ENCODE measurements around the gene CAMTA1. TPM values are rescaled to one million over a fixed set of nuclear protein-coding genes. Genes with fewer than 3 reads are reported as not detected.

Gene CAMTA1
- total RNA-seq, 1 experiment from 2014 or later = 82.2 TPM

DNA sequence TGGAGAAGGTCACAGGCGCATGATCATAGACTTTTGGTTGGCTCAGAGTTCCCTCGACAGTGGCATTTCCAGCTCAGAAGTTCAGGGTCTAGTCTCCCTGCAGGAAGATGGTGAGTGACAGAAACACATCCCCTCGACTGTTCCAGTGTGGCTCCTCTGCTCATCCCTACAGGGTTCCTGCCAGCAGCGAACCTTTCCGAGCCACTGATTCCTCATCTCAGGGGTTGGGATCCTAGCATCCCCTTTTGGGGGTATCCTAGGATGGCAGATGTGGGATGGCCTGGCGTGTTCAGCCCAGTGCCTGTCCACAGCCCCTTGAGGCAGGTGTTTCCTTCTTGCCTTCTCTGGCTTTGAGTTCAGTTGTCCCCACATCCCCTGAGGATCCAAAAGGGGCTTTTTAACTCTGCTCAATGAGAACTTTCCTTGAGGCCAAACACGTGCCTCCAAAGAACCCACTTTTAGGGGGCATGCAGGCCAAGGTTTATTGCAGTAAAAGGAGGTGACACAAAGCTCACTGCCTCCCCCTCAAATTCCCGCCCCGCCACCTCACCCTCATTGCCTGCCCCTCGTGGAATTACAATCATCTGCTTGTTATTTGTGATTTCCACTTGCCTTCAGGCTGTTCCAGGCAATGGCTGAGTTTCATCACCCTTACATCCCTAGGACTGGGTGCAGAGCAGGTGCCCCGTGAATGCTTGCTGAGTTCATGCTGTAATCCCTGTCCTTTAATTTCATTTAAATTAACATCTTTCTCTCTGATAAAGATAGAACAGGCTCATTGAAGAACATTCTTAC lies 440.7 kb downstream of the CAMTA1 start:
- H3K36me3 ChIP-seq (ENCODE audit: control insufficient read depth, insufficient read depth, low read length) = no peaks in the 10 kb centered on the region
- no peaks in the 10 kb centered on the region for H3K27me3 ChIP-seq (ENCODE audit: control insufficient read depth, insufficient read depth, low read length)
- H3K27ac ChIP-seq (ENCODE audit: low read length) = no peak overlapping the region
- TF ChIP-seq, protein P1, sequence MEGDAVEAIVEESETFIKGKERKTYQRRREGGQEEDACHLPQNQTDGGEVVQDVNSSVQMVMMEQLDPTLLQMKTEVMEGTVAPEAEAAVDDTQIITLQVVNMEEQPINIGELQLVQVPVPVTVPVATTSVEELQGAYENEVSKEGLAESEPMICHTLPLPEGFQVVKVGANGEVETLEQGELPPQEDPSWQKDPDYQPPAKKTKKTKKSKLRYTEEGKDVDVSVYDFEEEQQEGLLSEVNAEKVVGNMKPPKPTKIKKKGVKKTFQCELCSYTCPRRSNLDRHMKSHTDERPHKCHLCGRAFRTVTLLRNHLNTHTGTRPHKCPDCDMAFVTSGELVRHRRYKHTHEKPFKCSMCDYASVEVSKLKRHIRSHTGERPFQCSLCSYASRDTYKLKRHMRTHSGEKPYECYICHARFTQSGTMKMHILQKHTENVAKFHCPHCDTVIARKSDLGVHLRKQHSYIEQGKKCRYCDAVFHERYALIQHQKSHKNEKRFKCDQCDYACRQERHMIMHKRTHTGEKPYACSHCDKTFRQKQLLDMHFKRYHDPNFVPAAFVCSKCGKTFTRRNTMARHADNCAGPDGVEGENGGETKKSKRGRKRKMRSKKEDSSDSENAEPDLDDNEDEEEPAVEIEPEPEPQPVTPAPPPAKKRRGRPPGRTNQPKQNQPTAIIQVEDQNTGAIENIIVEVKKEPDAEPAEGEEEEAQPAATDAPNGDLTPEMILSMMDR (IDR thresholded peaks at IDR 0.05) = no peak
- no peak for TF ChIP-seq SIN3A (IDR thresholded peaks at IDR 0.05; ENCODE audit: borderline replicate concordance, insufficient read depth, low read depth, low read length)
- peaks cover 3% of the 10 kb centered on the region; the same call in 1 of the 2 replicates for H3K4me1 ChIP-seq (ENCODE audit: control insufficient read depth, insufficient read depth, low read length)
- no peak for DNase-seq (ENCODE audit: low read depth, low spot score)
- ChIA-PET POLR2A (no interaction called here), CTCF (no interaction called here)
- in situ Hi-C loops (cut with HindIII; ENCODE audit: low pct_unique_long_range_greater_than_20kb, low sequenced_read_pairs) = no loop called here
- no peaks in the 10 kb centered on the region for H3K9me3 ChIP-seq (ENCODE audit: control insufficient read depth, insufficient read depth, low read depth, low read length)
- no peak for ATAC-seq
- BruUV-seq (replicated peaks) = no TSS peak
- no peak overlapping the region for H3K4me3 ChIP-seq (ENCODE audit: low read depth in 2 of 2, low read length in 2 of 2)
- intact Hi-C loops (cut with micrococcal nuclease; ENCODE audit: unreplicated experiment) = loop anchor here (10.0 kb wide), 1 partner anchor 309 kb away; no protein-coding TSS in a partner anchor

DNA sequence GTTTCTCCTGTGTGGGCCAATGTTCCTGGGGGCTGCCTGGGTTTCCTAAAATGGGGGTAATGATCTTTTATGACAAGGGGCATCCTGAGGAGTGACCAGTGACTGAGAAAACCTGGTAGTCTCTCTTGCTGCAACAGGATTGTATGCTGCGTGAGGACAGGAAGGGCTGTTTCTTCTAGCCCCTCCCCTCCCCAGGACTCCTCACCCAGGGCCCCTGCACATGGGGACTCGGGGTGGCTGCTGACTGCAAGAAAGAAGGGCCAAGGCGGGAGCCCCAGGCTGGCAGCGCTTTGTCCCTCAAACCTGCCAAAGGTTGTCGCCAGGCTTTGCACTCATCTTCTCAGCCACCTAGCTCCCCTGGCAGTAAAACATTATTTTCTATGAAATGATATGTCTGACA lies 442.4 kb downstream of the CAMTA1 start:
- no peak overlapping the region for H3K4me3 ChIP-seq (ENCODE audit: low read depth in 2 of 2, low read length in 2 of 2)
- ChIA-PET CTCF (no interaction called here), POLR2A (no interaction called here)
- intact Hi-C loops (cut with micrococcal nuclease; ENCODE audit: unreplicated experiment) (loop anchor here (10.0 kb wide), 1 partner anchor 307 kb away; no protein-coding TSS in a partner anchor), in situ Hi-C loops (cut with HindIII; ENCODE audit: low pct_unique_long_range_greater_than_20kb, low sequenced_read_pairs) (no loop called here)
- no peak for DNase-seq (ENCODE audit: low read depth, low spot score)
- no peaks in the 10 kb centered on the region for H3K9me3 ChIP-seq (ENCODE audit: control insufficient read depth, insufficient read depth, low read depth, low read length)
- H3K36me3 ChIP-seq (ENCODE audit: control insufficient read depth, insufficient read depth, low read length) = no peaks in the 10 kb centered on the region
- no peak for ATAC-seq
- no peak overlapping the region for H3K27ac ChIP-seq (ENCODE audit: low read length)
- TF ChIP-seq, protein P1 (IDR thresholded peaks at IDR 0.05) = no peak
- TF ChIP-seq POLR2AphosphoS5 (IDR thresholded peaks at IDR 0.05; ENCODE audit: low read depth, low read length) = no peak
- TF ChIP-seq, protein P2, sequence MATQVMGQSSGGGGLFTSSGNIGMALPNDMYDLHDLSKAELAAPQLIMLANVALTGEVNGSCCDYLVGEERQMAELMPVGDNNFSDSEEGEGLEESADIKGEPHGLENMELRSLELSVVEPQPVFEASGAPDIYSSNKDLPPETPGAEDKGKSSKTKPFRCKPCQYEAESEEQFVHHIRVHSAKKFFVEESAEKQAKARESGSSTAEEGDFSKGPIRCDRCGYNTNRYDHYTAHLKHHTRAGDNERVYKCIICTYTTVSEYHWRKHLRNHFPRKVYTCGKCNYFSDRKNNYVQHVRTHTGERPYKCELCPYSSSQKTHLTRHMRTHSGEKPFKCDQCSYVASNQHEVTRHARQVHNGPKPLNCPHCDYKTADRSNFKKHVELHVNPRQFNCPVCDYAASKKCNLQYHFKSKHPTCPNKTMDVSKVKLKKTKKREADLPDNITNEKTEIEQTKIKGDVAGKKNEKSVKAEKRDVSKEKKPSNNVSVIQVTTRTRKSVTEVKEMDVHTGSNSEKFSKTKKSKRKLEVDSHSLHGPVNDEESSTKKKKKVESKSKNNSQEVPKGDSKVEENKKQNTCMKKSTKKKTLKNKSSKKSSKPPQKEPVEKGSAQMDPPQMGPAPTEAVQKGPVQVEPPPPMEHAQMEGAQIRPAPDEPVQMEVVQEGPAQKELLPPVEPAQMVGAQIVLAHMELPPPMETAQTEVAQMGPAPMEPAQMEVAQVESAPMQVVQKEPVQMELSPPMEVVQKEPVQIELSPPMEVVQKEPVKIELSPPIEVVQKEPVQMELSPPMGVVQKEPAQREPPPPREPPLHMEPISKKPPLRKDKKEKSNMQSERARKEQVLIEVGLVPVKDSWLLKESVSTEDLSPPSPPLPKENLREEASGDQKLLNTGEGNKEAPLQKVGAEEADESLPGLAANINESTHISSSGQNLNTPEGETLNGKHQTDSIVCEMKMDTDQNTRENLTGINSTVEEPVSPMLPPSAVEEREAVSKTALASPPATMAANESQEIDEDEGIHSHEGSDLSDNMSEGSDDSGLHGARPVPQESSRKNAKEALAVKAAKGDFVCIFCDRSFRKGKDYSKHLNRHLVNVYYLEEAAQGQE (IDR thresholded peaks at IDR 0.05; ENCODE audit: insufficient read depth in 1 of 2, low read depth in 2 of 2, low read length in 1 of 2) = no peak
- TF ChIP-seq TCF7L2 (IDR thresholded peaks at IDR 0.05; ENCODE audit: low read depth, low read length) = no peak
- no peak for TF ChIP-seq SIN3A (IDR thresholded peaks at IDR 0.05; ENCODE audit: borderline replicate concordance, insufficient read depth, low read depth, low read length)
- no peaks in the 10 kb centered on the region for H3K27me3 ChIP-seq (ENCODE audit: control insufficient read depth, insufficient read depth, low read length)
- H3K4me1 ChIP-seq (ENCODE audit: control insufficient read depth, insufficient read depth, low read length) = peaks cover 3% of the 10 kb centered on the region; the same call in 1 of the 2 replicates
- BruUV-seq (replicated peaks) = no TSS peak
